Sigmoid colon (tissue), 7 donors: ENCODE measurements around the gene GSG1L. TPM values are rescaled to one million over a fixed set of nuclear protein-coding genes. Genes with fewer than 3 reads are reported as not detected.

Experiments
- DNase-seq: peaks from one replicate; pipeline ENCODE4 v3.0.0-alpha.2; 2019
- H3K27ac ChIP-seq, 4 donors: fragments of 200-600 bp; sonication (generic); one replicate each; pipeline ENCODE4 v1.5.1; 2016 to 2019; ENCODE audit warnings: mild to moderate bottlenecking in 1 of 4
- H3K27me3 ChIP-seq, 3 donors: fragments of 200-600 bp; sonication (generic); one replicate each; pipeline ENCODE4 v1.5.1; 2019; ENCODE audit warnings: mild to moderate bottlenecking in 1 of 3
- H3K36me3 ChIP-seq, 4 donors: fragments of 200-600 bp; sonication (generic); one replicate each; pipeline ENCODE4 v1.5.1; 2016 to 2019
- H3K4me1 ChIP-seq, 4 donors: fragments of 200-600 bp; sonication (generic); one replicate each; pipeline ENCODE4 v1.5.1; 2017 to 2019
- H3K4me3 ChIP-seq, 4 donors: fragments of 200-600 bp; sonication (generic); one replicate each; pipeline ENCODE4 v1.5.1; 2017 to 2019; ENCODE audit warnings: mild to moderate bottlenecking in 2 of 4, moderate library complexity in 1 of 4
- H3K9me3 ChIP-seq, 4 donors: fragments of 200-600 bp in 3 of 4; sonication (generic) in 3 of 4; one replicate each; pipeline versions ENCODE4 v1.5.1 to v1.6.1; 2013 to 2019
- EP300 ChIP-seq, 4 donors: sonication (generic); formaldehyde crosslinking; IDR thresholded peaks; one replicate each; pipeline ENCODE4 v1.6.1; 2017; ENCODE audit warnings: antibody characterized with exemption in 4 of 4
- POLR2A ChIP-seq, 2 donors: fragments of 450-650 bp; IDR thresholded peaks; one replicate each; pipeline ENCODE4 v1.6.1; 2016; ENCODE audit warnings: antibody characterized with exemption in 2 of 2, mild to moderate bottlenecking in 2 of 2, moderate library complexity in 2 of 2
- POLR2AphosphoS5 ChIP-seq, 4 donors: sonication (generic); formaldehyde crosslinking; IDR thresholded peaks; one replicate each; pipeline ENCODE4 v1.6.1; 2017; ENCODE audit warnings: antibody characterized with exemption in 4 of 4
- WGBS, 2 donors: extraction: QIAGEN DNeasy Blood & Tissue Kit; methylation state at CpG; one replicate each; pipeline ENCODE4 v1.1.7; 2013; 5-methylcytosine and 5-hydroxymethylcytosine counted together
- intact Hi-C: fragments of 100-400 bp; cut with DNase I; formaldehyde crosslinking; loops from one replicate; pipeline ENCODE4 v1.15.1; 2023
- polyA plus RNA-seq, 3 donors: library from polyadenylated mRNA; stranded (reverse); fragments of 200-250 nt; gene quantifications; one replicate each; pipeline ENCODE4 v1.2.3, GENCODE V29; 2013
- total RNA-seq, 4 donors: library from RNA; depleted of rRNA; stranded (reverse); fragments of >200 nt; gene quantifications; one replicate each; pipeline ENCODE4 v1.1.0, GENCODE V29; 2016
- TF ChIP-seq, protein P1 (sequence below), 4 experiments: fragments of 450-650 bp in 3 of 4; fragments of 200-600 bp in 1 of 4; IDR thresholded peaks; one replicate each; pipeline ENCODE4 v1.5.1; 2016 to 2019; ENCODE audit warnings: antibody characterized with exemption in 4 of 4, mild to moderate bottlenecking in 3 of 4, moderate library complexity in 2 of 4
- donor health status: healthy with polysubstance abuse.
- donor health status: Bipolar disorder and iron deficiency.
- donor health status: healthy.

Gene GSG1L
- total and polyA plus RNA-seq, 7 donors = 0.25 to 0.66 (median 0.36) TPM; not detected in 2

DNA sequence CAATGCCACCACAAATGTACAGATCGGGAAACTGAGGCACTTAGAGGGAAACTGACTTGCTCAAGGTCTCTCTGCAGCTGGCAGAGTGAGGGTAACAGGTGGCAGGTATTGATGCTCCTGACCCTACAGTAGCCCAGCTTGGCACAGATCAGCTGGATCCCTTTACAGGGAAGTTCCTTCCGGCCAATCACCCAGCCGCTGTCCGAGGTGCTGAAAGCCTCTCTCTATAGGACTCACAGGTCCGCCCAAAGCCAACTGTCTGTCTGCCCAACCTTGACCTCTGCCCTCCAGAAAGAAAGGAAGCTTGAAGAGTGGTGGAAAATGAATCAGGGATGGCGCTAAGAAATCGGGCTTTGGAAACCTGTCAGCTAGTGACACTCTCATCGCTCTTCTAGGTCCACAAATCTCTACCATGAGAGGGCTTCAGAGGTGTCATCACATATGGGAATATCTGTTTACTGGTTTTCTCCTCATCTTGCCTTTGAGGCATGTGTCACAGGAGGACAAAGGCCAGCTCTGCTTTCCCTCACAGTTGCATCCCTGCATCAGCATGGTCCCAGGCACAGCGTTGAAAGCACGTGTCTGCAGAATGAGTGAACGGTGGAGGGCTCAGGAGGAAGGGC, 267.4 kb downstream of the GSG1L start:
- Histone ChIP-seq H3K27ac (no peak overlapping the region), H3K27me3 (no peaks in the 10 kb centered on the region), H3K9me3 (no peaks in the 10 kb centered on the region), H3K4me1 (no peaks in the 10 kb centered on the region), H3K4me3 (no peak overlapping the region), H3K36me3 (no peaks in the 10 kb centered on the region)
- 53 to 58% methylated on average over 11 of the region's 11 CpGs for WGBS, 2 donors
- no peak for DNase-seq
- intact Hi-C loops = no loop called here
- TF ChIP-seq POLR2AphosphoS5 (IDR thresholded peaks at IDR 0.05) (no peak), EP300 (IDR thresholded peaks at IDR 0.05) (no peak), POLR2A (IDR thresholded peaks at IDR 0.05) (no peak)
- TF ChIP-seq, protein P1, sequence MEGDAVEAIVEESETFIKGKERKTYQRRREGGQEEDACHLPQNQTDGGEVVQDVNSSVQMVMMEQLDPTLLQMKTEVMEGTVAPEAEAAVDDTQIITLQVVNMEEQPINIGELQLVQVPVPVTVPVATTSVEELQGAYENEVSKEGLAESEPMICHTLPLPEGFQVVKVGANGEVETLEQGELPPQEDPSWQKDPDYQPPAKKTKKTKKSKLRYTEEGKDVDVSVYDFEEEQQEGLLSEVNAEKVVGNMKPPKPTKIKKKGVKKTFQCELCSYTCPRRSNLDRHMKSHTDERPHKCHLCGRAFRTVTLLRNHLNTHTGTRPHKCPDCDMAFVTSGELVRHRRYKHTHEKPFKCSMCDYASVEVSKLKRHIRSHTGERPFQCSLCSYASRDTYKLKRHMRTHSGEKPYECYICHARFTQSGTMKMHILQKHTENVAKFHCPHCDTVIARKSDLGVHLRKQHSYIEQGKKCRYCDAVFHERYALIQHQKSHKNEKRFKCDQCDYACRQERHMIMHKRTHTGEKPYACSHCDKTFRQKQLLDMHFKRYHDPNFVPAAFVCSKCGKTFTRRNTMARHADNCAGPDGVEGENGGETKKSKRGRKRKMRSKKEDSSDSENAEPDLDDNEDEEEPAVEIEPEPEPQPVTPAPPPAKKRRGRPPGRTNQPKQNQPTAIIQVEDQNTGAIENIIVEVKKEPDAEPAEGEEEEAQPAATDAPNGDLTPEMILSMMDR (IDR thresholded peaks at IDR 0.05) = no peak

GRCh38 chr16:27793249-27793622, 270.3 kb downstream of the GSG1L start:
- TF ChIP-seq, protein P1 (IDR thresholded peaks at IDR 0.05) = no peak
- TF ChIP-seq POLR2AphosphoS5 (IDR thresholded peaks at IDR 0.05) = no peak
- no peak for TF ChIP-seq POLR2A (IDR thresholded peaks at IDR 0.05)
- no peak for TF ChIP-seq EP300 (IDR thresholded peaks at IDR 0.05)
- Histone ChIP-seq H3K36me3 (no peaks in the 10 kb centered on the region), H3K27me3 (no peaks in the 10 kb centered on the region), H3K4me3 (no peak overlapping the region), H3K9me3 (no peaks in the 10 kb centered on the region), H3K4me1 (no peaks in the 10 kb centered on the region), H3K27ac (no peak overlapping the region)
- no peak for DNase-seq
- intact Hi-C loops = no loop called here

DNA sequence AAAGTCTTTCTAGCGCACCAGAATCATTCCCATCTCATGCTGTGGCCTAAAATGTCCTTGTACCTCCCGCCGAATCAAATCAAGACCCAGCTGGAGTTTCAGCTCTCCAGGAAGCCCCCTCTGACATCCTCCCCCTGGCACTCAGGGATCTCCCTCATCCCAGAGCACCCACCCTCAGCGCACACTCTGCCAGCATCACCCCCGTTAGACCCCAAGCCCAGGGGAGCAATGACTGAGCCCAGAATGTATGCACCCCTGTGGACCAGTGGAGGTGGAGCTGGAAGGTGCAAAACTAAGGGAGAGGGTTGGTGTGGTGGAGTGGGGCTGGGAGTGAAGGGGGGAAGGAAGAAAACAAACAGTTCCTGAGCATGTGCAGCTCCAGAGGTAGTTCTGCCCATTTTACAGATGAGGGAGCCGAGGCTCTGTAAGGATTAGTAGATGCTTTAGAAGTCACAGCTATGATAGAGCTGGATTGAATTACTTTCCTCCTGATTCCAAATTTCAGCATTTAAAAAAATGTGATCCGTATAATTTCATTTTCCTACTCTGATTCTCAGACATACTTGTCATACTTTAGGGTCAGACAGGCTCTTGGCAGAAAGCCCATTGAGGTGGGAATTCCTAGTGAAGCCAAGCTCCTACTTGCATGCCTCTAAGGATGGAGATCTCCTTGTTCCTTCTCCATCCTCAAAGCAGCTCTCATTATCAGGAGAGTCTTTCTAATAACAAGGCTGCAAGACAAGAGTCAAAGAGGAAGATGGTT, 270.8 kb downstream of the GSG1L start:
- intact Hi-C loops = no loop called here
- DNase-seq = no peak
- H3K27ac ChIP-seq = no peak overlapping the region
- no peaks in the 10 kb centered on the region for H3K9me3 ChIP-seq
- TF ChIP-seq EP300 (IDR thresholded peaks at IDR 0.05) = no peak
- TF ChIP-seq, protein P1 (IDR thresholded peaks at IDR 0.05) = no peak
- TF ChIP-seq POLR2AphosphoS5 (IDR thresholded peaks at IDR 0.05) = no peak
- TF ChIP-seq POLR2A (IDR thresholded peaks at IDR 0.05) = no peak
- H3K27me3 ChIP-seq = no peaks in the 10 kb centered on the region
- no peaks in the 10 kb centered on the region for H3K4me1 ChIP-seq
- no peaks in the 10 kb centered on the region for H3K36me3 ChIP-seq
- 88% methylated on average over 7 of the region's 7 CpGs for WGBS, 2 donors
- H3K4me3 ChIP-seq = no peak overlapping the region

DNA sequence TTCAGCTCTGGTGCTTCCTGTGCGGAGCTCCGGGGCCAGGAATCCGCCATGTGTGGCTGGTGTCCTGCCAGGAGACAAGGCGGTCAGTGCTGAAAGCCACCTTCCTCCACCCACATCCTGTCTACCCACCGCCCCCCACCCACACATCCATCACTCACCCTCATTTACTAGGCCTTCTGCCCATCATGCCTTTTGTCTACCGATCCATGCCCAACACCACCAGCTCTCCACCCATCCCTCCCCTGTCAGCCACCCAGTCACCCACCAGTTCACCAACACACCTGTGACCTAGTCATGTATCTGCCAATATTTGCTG, 272.2 kb downstream of the GSG1L start:
- H3K9me3 ChIP-seq = no peaks in the 10 kb centered on the region
- no peak overlapping the region for H3K4me3 ChIP-seq
- 82 to 93% methylated on average over 6 of the region's 6 CpGs for WGBS, 2 donors
- DNase-seq = no peak
- no peak for TF ChIP-seq POLR2A (IDR thresholded peaks at IDR 0.05)
- TF ChIP-seq POLR2AphosphoS5 (IDR thresholded peaks at IDR 0.05) = no peak
- TF ChIP-seq EP300 (IDR thresholded peaks at IDR 0.05) = no peak
- TF ChIP-seq, protein P1 (IDR thresholded peaks at IDR 0.05) = no peak
- no peak overlapping the region for H3K27ac ChIP-seq
- intact Hi-C loops = no loop called here
- no peaks in the 10 kb centered on the region for H3K27me3 ChIP-seq
- H3K4me1 ChIP-seq = no peaks in the 10 kb centered on the region
- H3K36me3 ChIP-seq = no peaks in the 10 kb centered on the region
